ENCODE data around the gene RAPGEF4. TPM values are rescaled to one million over a fixed set of nuclear protein-coding genes. Genes with fewer than 3 reads are reported as not detected.

The RAPGEF4 gene
- total RNA-seq, 1 donor from 2014 or later = 9.3 TPM

DNA sequence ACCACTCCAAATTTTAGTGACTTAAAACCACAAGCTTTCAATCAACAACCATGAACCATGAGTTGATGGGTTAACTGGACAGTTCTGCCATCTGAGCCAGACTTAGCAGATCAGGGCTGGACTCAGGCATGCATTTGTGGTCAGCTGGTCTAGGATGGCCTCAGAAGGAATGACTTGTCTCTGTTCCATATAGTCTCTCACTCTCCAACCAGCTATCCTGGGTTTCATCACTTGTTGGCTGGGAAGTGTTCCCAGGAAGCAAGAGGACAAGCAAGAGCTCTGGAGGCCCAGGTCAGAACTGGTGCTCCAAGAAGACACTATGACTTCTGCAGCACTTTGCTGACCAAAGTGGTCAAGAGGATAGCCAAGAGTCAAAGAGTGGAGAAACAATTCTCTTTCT, 322.5 kb downstream of the RAPGEF4 start:
- intact Hi-C loops (cut with DNase I) = no loop called here
- ATAC-seq = peak; percentile 81

DNA sequence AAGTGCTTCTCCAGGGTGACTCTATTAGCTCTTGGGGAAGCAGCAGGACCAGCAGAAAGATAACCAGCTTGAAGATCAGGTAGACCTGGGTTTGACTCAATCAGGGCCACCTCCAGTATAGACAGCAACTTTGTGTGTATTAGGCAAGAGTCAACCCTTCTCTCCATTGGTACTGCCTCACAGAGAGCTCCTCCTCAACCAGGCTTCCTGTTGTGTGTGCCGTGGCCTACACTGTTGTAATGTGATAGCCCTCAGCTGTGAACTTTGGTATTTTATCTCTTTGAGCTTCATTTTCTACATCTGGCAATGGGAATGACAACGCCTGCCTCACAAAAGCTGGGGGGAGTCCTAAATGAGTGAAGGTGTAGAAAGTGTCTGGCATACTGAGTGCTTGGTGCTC, 323.0 kb downstream of the RAPGEF4 start:
- ATAC-seq (peak; percentile 11), DNase-seq (ENCODE audit: low spot score) (no peak)
- intact Hi-C loops (cut with DNase I) = no loop called here

More for the DNA sequence above, 322.5 kb downstream of the RAPGEF4 start:
- no peak for DNase-seq (ENCODE audit: low spot score)

GRCh38 chr2:173059292-173059691, 323.6 kb downstream of the RAPGEF4 start:
- ATAC-seq (no peak), DNase-seq (ENCODE audit: low spot score) (no peak)
- intact Hi-C loops (cut with DNase I) = no loop called here

- intact Hi-C loops (cut with DNase I) = no loop called here
- DNase-seq (ENCODE audit: low spot score) = no peak
- peak; percentile 66 for ATAC-seq
Measured at GRCh38 chr2:173059971-173060461, 324.4 kb downstream of the RAPGEF4 start.

- intact Hi-C loops (cut with DNase I) = no loop called here
- DNase-seq (ENCODE audit: low spot score) = no peak
- no peak for ATAC-seq
Measured at GRCh38 chr2:173062801-173063200, 327.2 kb downstream of the RAPGEF4 start.

DNA sequence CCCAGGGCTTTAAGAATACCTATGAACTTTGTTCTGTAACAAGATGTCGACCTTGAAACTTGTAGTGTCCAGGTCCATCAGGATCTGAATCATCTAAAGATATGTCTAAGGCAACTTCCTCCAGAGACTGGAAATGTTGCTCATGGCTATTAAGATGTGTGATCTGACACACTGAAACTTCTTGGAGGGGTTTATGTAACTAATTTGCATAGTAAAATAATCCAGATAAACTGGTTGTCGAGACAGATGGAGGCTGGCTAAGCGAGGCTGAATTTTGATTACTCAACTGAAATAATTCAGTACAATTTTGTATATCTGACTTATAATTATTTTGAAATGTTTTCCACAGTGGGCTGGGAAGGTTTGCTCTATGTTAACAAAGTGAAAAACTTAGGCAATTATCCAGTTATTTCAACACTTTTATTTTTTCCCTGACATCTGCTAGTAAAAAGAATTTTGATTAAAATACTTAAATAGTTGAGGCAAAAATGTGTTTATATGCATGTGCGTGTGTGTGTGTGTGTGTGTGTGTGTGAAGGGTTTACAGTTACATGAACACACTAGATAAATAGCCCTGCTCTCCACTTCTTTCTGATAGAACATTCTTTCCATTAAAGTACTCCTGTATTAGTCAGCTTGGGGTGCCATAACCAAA, 328.6 kb downstream of the RAPGEF4 start:
- intact Hi-C loops (cut with DNase I) = no loop called here

GRCh38 chr2:173066887-173067676, 331.4 kb downstream of the RAPGEF4 start:
- no peak for ATAC-seq
- intact Hi-C loops (cut with DNase I) = no loop called here
- DNase-seq (ENCODE audit: low spot score) = no peak

More for the DNA sequence above, 328.6 kb downstream of the RAPGEF4 start:
- ATAC-seq (peak; percentile 35), DNase-seq (ENCODE audit: low spot score) (no peak)

DNA sequence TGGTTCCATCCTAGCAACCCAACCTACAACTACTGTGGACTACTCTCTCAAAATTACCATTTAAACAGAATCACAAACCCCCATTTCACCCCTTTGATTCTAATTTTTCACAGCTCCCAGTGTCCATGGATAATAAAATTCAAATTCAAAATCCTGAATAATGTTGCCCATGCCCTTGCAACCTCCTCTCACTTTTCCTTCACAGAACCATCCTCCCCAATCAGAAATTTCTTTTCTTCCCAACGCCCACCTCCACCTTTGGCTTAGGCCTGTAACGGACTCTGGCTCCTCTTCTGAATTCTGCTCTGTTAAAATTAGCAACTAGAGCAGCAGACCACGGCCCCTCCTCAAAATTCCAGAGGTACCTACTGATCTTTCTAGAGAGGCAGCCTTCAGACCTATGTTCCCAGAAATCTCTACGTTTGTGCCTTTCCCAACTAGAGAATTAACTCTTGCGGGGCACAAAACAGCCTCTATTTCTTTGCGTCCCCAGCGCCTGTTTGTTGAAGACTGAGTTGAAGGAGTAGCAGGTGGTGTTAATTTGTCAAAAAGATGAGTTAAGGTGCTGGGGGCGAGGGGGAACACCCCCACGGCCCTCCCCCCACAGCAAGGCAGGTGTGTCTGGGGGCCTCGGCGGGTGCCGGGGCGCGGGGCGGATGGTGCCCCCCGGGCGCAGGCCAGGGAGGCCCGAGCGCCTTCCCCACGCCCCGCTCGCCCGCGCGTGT, 339.6 kb downstream of the RAPGEF4 start:
- no peak for ATAC-seq
- DNase-seq (ENCODE audit: low spot score) = no peak
- intact Hi-C loops (cut with DNase I) = no loop called here

DNA sequence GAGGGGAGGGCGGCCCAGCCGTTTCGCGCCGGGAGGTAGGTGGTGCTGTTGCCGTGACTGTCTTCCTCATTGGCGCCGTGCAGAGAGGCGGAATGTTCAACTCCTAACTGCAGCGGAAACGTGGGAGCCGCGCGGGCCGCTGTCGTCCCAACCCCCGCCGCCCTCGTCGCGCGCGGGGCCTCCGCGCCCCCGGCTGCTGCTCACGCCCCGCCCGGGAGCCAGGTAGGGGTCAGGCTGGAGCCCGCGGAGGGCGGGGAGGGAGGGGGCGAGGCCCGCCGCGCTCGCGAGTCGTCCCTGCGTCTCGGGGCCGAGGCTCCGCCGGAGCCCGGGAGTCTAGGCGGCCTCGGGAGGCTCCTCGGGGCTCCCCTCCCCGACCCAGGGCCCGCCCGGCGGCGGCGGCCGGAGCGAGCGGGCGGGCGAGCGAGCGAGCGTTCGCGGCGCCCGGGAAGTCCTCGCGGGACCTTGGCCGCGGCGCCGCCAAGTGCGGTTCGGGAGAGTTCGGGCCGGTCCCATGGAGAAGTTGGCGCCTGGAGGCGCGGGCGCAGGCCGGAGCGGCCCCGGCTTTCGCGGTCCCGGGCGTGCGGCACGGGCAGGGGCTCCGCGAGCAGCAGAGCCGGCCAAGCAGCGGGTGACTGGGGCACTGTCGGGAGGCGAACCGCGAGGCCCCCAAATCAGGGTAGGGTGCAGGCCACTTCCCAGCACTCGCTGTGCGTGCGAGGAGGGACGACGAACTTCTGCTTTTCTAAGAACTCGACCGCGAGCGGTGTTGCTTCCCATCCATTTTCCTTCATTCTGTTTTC, 340.3 kb downstream of the RAPGEF4 start, which contains the start of gene MAP3K20:
Gene MAP3K20, plus strand, starts transcription at position 66 of the 800 bp plus-strand sequence. CDS start 15,186 bp downstream, outside the sequence.
- ATAC-seq (peak; percentile 85), DNase-seq (ENCODE audit: low spot score) (peak; percentile 86)
- intact Hi-C loops (cut with DNase I) = no loop called here

GRCh38 chr2:173076581-173077345, 341.1 kb downstream of the RAPGEF4 start:
- intact Hi-C loops (cut with DNase I) = no loop called here
- DNase-seq (ENCODE audit: low spot score) = peak; percentile 63
- peak; percentile 76 for ATAC-seq

- intact Hi-C loops (cut with DNase I) = no loop called here
- DNase-seq (ENCODE audit: low spot score) (no peak), ATAC-seq (no peak)
Measured at GRCh38 chr2:173077506-173078177, 342.0 kb downstream of the RAPGEF4 start.

DNA sequence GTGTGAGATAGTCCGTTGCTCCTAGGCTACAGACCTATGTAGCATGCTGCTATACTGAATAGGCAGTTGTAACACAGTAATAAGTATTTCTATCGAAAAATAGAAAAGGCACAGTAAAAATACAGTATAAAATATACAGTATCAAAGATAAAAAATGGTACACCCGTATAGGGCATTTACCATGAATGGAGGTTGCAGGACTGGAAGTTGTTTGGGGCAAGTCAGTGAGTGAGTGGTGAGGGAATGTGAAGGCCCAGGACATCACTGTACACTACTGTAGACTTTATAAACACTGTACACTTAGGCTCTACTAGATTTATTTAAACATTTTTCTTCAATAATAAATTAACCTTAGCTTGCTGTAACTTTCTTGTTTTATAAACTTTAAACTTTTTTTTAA, 343.5 kb downstream of the RAPGEF4 start:
- DNase-seq (ENCODE audit: low spot score) (no peak), ATAC-seq (no peak)
- intact Hi-C loops (cut with DNase I) = no loop called here

DNA sequence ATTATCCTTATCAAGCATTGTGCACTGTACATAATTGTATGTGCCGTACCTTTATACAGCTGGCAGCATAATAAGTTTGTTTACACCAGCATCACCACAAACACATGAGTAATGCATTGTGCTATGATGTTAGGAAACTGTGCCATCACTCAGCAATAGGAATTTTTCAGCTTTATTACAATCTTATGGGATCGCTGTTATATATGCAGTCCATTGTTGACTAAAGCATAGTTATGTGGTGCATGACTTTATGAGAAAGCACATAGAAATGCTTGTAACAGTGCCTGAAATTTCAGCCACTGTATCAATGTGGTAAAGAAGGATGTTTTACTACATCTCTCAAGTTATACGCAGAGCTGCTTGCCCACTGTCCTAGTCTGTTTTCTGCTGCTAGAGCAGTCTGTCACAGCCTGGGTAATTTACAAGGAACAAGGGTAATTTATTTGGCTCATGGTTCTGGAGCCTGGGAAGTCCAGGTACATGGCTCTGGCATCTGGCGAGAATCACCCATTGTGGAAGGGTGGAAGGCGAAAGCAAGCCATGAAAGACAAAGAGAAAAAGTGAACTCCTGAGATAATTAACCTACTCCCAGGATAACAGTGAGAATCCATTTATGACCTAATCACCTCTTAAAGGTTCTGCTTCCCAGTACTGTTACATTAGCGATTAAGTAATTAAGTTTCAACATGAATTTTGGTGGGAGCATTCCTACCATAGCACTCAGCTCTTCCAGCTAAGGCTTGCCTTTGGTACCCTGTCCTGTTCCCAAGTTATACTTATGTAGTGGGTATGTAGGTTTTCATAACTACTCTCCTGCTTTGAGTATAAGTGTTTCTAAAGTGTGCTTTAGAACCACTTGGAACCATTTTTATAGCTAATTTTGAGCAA, 344.6 kb downstream of the RAPGEF4 start:
- intact Hi-C loops (cut with DNase I) = no loop called here
- DNase-seq (ENCODE audit: low spot score) (no peak), ATAC-seq (no peak)

GRCh38 chr2:173086518-173087213, 351.0 kb downstream of the RAPGEF4 start:
- ATAC-seq = peak; percentile 59
- no peak for DNase-seq (ENCODE audit: low spot score)
- intact Hi-C loops (cut with DNase I) = no loop called here

DNA sequence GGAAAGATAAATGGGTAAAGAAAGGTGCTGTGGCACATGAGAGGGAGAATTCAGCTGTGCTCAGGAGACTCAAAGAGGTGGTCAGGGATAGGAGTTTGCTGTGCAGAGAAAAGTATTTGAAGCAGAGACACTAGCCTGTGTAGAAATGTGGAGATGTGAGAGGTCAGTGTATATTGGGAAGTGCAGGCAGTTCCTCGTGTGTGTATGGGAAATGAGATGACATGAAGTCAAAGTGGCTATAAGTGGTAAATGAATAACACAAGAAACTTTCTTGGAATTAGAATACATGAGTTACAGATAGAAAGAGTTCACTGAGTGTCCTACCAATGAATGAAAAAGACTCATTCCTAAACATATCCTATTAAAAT, 351.6 kb downstream of the RAPGEF4 start:
- no peak for ATAC-seq
- DNase-seq (ENCODE audit: low spot score) = no peak
- intact Hi-C loops (cut with DNase I) = no loop called here

All from sciatic nerve (tissue), 2 donors.